Brain pericyte (primary cell): ENCODE results near the gene CD300E.
"Not testable (repeated sequence)": the region's sequence is repeated elsewhere in the genome, so short reads cannot be mapped to it uniquely, and the experiment has no call there.

ENCODE experiments used
- DNase-seq: peaks from one replicate; pipeline ENCODE4 v3.0.0-alpha.2; 2012; ENCODE audit warnings: low read depth, low spot score

Gene CD300E, protein sequence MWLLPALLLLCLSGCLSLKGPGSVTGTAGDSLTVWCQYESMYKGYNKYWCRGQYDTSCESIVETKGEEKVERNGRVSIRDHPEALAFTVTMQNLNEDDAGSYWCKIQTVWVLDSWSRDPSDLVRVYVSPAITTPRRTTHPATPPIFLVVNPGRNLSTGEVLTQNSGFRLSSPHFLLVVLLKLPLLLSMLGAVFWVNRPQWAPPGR

DNA sequence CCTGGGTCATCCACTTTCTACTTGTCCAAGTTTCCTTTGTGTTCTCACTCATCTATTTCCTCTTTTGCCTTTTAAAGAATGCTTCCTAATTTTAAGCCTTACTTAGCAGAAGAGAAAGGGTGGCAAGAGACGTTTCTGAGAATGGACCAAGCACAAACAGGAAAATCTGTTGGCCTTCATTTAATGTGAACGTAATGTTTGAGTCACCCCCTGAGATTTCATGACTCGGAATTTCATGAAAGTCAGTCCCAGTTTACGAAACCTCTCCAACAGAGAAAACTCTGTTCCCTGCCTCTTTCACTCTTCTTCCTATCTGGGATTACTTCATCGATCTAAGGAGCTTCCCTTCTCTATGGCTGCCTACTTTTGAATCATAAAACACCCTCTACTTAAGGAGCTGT, at the start of gene CD300E:
Gene CD300E, minus strand, starts transcription at position 46 of the 401 bp plus-strand sequence. CDS start 117 bp downstream, outside the sequence.
- DNase-seq: no peak

DNA sequence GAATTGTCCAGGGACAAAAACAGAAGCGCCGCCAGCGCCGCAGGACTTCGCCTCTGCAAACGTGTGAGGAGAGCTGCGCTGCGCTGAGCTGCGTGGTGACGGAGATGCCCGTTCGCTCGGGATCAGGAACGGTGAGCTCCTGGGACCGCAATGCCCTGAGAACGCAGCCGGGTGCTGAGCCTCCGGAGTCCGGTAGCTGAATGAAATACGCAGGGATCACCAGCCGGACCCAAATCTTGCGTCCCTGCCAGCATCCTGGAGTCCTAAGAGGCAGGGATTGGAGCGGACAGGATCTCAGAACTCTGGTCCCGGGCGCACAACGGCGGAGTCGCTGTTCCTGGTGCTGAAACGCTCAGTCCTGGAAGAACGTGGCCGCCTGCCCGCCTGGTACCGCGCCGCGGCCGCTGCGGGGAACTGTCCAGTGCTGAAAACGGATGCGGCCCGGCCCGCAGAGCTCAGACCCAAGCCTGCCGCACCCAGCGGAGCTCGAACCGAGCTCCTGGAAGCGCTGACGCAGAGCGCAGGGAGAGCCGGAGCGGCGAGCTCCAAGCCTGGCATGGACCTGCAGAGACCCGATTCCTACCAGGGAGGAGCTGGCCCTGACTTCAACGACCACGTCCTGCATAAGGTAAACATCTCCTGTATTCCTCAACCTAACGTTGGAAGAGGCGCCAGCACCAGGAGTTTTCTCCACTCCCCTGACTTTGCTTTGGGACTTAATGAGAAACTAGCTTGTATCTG, 47.7 kb upstream of the CD300E start:
- peak; percentile 24 for DNase-seq

DNA sequence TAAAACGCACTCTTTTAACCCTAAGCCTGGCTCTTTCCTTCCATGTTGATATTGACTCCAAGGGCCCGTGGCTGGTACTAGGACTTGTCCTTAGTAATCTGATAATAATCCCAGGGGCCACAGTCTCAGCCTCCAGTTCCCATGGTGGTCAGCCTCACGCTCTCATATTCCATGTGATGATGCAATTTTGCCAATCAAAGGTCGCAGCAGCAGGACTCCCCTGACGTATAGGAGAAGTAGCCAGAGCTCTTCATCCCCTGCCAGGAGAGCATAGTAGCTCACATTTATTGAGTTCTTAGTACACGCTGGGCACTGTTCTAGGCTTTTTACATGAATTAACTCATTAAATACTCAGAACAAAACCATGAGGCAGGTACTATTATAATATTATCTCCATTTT, 46.8 kb upstream of the CD300E start:
- DNase-seq: no peak

DNA sequence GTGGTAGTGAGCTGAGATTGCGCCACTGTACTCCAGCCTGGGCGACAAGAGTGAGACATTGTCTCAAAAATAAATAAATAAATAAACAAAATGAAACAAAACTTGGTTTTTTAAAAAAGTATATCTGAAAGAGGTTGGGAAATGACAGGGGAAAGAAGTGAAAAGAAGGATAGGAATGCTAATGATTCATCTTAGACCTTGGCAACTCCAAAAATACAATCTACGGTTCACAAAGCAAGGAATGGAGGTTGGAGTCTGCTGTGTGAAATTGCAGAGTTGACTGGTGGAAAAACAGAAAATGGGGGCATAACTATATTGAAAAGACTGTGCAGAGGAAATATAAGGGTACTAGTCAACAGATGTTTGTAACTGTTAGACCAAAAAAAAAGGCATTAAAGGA, 40.0 kb upstream of the CD300E start:
- DNase-seq: no peak

DNA sequence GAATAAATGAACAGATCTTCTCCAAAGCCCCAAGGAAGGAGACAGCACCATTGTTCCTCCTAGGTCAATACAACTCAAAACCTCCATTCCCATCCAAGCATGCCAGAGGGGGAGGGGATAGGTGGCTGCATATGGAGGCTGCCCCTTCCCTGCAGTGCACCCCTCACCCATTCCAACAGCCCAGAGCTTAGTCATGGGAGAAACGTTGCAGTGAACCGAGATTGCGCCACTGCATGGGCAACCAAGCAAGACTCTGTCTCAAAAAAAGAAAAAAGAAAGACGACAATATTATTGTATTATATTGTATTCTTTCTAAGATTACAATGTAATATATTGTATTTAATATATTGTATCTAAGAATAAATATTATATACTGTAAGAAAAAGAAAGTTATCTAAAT, 36.4 kb upstream of the CD300E start:
- DNase-seq: no peak

- DNase-seq: no peak
Measured at GRCh38 chr17:74658620-74659019, 35.1 kb upstream of the CD300E start.

GRCh38 chr17:74654742-74655141, 31.2 kb upstream of the CD300E start:
- no peak for DNase-seq

GRCh38 chr17:74652020-74652419, 28.5 kb upstream of the CD300E start:
- DNase-seq: no peak

DNA sequence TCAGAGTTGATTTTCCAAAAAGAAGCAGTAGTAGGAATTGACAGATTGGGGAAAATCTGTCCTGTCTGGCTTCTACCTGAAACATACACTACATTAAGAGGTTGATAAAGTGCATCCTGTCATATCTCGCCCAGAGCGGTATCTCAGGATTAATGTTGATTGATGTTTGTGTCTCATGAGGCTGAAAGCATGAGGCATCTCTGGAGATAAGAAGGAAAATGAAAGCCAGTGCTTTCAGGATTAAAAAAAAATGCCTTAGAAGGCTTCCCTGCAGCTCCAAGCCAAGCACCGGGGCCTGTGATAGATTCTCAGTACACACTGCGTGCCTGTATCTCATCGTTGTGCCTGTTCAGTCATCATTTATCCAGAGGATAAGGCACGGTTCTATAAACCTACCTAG, 26.4 kb upstream of the CD300E start:
- no peak for DNase-seq

GRCh38 chr17:74647871-74648672, 24.5 kb upstream of the CD300E start:
- DNase-seq: no peak

DNA sequence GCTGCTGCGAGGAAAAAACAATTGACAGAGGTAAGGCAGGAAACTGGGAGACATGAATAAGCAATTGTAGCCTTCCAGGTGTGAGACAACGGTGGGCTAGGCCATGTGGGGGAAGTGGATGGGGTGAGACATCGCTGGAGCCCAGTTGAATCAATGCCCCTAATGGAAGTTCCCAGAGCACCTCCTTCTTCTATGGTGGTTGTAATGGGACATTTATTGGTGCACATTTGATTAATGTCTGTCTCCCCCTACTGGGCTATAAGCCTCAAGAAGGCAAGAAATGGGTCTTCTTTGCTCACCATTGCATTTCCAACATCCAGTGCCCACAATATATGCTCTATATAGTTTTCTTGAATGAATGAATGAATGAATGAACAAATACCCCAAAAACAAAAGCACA, 22.7 kb upstream of the CD300E start:
- DNase-seq: no peak

DNA sequence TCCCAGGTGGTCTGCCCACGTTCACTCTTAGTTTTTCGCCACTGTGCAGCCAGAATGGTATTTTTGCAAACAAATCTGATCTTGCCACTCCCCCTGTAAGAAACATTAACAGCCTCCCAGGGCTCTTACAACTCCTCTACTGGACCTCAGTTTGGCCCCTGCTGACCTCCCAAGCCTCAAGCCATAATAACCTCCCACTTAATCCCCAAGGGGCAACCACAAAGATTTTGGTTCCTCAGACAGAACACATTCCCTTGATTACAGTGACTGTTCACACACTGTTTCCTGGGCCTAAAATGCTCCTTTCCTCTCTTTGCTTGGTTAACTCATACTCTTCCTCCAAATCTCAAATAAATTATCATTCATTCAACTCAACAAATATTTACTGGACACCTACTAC, 21.5 kb upstream of the CD300E start:
- DNase-seq: no peak

DNA sequence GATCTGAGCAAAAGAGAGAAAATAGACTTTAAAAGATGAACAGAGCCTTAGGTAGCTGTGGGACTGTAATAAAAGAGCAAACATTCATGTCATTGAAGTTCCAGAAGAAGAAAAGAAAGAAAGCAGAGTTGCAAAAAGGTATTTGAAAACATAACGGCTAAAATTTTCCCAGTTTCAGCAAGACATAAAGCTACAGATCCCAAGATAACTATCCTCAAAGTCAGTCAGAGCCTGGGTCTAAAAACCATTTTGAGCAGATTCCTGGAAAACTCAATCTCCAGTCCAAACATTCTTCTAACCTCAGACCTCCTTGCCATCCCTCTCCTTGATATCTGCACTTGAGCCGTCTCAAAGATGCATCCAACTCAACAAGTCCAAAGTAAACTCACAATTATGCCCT, 20.9 kb upstream of the CD300E start:
- DNase-seq: no peak

DNA sequence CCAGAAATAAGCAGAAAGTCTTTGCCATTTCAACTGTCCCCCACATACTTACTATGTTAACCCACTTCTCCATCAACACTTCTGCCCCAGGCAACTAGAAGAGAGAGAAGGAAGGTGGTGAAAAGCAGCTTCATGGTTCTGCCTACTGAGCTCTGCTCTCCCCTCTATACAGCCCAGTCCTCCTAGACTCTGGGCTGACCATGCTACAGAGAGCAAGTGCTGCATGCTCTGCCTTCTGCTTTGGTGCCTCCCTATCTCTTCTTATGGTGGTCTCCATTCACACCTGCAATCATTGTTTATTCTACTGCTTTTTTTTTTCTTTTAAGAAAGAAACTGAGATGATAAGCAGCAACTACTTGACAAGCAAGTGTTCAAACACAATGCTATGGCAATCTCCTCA, 20.3 kb upstream of the CD300E start:
- DNase-seq: no peak

- DNase-seq: no peak
Measured at GRCh38 chr17:74642995-74643394, 19.5 kb upstream of the CD300E start.

DNA sequence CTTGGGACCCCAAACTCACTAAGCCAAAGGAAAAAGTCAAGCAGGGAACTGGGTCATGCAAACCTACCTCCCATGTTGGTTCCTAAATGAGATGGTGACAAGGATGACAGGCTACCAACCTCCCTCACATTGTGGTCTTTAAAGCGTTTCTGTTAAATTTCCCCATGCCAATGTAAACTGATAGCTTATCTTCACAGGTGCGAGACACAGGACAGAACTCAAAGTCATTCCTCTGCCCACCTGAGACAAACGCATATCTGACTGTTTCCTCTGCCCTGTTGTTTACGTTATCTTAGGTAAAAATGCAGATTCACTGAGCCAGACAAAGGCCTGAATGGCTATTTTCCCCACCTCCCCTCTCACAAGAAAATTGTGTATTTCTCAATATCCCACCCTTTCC, 19.0 kb upstream of the CD300E start:
- DNase-seq: no peak

DNA sequence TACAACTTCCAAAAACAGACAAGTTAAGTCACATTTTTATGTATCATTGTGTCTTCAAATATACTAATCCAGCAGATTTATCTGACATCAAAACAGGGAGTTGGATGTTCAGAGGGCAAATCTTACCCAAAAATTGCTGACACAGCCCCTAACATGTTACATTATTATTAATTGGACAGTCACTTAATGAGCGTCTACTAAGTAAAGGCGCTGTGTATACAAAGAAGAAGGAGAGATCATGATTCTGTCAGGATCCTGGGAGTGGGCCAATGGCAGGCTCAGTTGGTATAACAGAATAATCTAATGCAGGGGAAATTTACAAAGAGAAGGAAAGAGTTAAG, 18.4 kb upstream of the CD300E start:
- no peak for DNase-seq

DNA sequence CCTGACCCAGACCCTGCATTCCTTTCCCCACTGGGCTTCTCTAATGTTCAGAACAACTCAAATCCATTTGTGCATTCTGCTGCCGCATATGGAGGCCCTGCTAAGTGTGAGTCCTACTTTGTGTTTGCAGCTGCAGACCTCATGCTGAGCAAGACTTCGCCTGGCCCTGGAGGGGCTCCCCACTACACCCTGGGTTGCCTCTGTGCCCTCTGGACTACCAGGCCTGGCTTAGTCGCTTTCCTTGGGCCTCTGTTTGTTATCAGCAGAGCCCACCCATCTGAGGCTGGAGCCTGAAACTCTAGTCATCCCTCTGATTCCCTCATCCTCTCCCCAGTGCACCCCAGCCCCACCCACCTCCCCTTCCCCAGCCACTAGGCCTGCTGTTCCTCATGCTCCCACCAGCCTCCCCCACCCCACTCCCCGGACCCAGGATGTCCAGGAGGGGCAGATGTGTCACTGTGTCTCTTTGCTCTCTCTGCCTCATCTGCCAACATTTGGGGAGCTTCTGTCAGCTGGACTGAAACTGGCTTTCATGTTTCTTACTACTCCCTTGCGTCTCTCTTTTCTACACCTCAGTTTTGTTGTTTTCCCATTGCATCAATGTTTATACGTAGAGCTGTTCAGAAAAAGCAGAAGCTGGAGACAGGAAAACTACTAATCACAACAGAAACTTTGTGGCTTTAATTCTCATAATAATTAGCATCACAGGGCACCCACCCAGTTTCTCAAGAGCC, 17.9 kb upstream of the CD300E start:
- no peak for DNase-seq

DNA sequence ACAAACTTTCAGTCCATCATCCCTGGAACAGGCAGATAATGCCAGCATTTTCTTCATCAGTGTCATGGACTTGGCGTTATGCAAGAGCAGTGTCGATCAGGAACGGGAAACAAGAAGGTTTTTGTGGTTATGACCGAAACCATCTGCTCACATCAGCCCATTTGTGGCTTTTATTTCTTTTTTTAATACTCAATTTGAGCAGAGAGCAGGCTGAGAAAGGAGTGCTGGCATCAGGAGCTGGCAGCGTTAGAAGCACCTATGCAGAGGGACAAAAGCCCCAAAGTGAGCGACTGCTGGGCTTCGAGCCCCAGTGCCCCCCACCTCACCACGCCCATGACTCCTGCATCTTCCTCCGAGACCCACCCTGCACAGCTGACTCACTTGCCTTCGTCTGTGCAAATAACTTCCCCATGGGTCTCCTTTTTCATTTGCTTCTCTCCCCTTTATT, 16.2 kb upstream of the CD300E start:
- no peak for DNase-seq

DNA sequence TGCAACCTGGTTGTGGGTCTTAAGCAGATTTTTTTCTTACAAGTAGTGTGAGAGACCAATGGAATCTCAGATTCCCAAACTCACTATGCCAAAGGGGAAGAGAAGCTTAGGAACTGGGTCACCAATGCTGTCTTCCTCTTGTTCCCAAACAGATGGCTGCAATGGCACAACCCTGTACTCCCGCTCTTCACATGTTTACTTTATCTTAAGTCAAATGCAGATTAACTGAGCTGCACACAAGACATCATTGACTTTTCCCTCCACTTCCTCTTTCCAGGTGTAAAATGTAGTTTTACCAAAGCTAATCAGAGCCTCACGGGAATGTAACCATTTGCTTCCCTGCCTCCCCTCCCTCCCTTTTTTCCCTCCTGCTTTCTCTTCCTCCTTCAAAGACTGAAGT, 14.4 kb upstream of the CD300E start:
- no peak for DNase-seq

- DNase-seq: no peak
Measured at GRCh38 chr17:74637265-74637664, 13.7 kb upstream of the CD300E start.

DNA sequence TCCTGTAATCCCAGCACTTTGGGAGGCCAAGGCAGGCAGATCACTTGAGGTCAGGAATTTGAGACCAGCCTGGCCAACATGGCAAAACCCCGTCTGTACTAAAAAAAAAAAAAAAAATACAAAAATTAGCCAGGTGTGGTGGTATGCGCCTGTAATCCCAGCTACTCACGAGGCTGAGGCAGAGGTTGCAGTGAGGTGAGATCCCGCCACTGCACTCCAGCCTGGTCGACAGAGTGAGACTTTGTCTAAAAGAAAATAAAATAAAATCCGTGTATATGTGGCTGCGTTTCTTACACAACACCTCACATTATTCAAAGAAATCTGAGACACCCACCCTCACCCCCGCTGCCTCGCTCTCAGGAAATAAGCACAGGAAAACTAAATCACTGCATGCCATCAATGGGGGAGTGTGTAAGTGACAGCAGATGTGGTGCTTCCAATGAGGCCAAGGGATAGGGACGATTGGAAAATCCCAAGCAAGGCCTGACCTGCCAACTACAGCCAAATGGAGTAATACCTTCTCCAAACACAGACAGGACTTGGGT, 13.1 kb upstream of the CD300E start:
- DNase-seq: not testable (repeated sequence)
